Measurements from ENCODE around the gene CA5B.
A peak's percentile ranks its signal among the peaks of the same experiment; 100 is the strongest.
"Not testable (repeated sequence)": the region's sequence is repeated elsewhere in the genome, so short reads cannot be mapped to it uniquely, and the experiment has no call there.

CA5B gene

GRCh38 chrX:15746651-15747050 lies 8.6 kb downstream of the CA5B start:
- not testable (repeated sequence) for FAIRE-seq

GRCh38 chrX:15747626-15748173 lies 9.6 kb downstream of the CA5B start:
- FAIRE-seq (no peak), DNase-seq (ENCODE audit: extremely low spot score, insufficient read length, low read depth) (no peak)

More at GRCh38 chrX:15746651-15747050, 8.6 kb downstream of the CA5B start:
- not testable (repeated sequence) for DNase-seq (ENCODE audit: extremely low spot score, insufficient read length, low read depth)

- DNase-seq (ENCODE audit: extremely low spot score, insufficient read length, low read depth) (no peak), FAIRE-seq (peak; percentile 50)
These were observed 10.8 kb downstream of the CA5B start for GRCh38 chrX:15748841-15749240.

- peak; percentile 85 for FAIRE-seq
These were observed 11.9 kb downstream of the CA5B start for GRCh38 chrX:15749642-15750610.

GRCh38 chrX:15750611-15751154 lies 12.6 kb downstream of the CA5B start:
- DNase-seq (ENCODE audit: extremely low spot score, insufficient read length, low read depth) (no peak), FAIRE-seq (peak; percentile 78)

More at GRCh38 chrX:15749642-15750610, 11.9 kb downstream of the CA5B start:
- DNase-seq (ENCODE audit: extremely low spot score, insufficient read length, low read depth) = no peak

GRCh38 chrX:15751155-15751819 lies 13.2 kb downstream of the CA5B start:
- DNase-seq (ENCODE audit: extremely low spot score, insufficient read length, low read depth) = no peak

GRCh38 chrX:15755091-15755490 lies 17.0 kb downstream of the CA5B start:
- DNase-seq (ENCODE audit: extremely low spot score, insufficient read length, low read depth) = no peak
- no peak for FAIRE-seq

More at GRCh38 chrX:15751155-15751819, 13.2 kb downstream of the CA5B start:
- FAIRE-seq = peak; percentile 63

GRCh38 chrX:15758140-15758539 lies 20.1 kb downstream of the CA5B start:
- no peak for FAIRE-seq
- no peak for DNase-seq (ENCODE audit: extremely low spot score, insufficient read length, low read depth)

GRCh38 chrX:15759886-15760285 lies 21.8 kb downstream of the CA5B start:
- not testable (repeated sequence) for DNase-seq (ENCODE audit: extremely low spot score, insufficient read length, low read depth); FAIRE-seq

GRCh38 chrX:15761564-15762191 lies 23.6 kb downstream of the CA5B start:
- FAIRE-seq = peak; percentile 75
- DNase-seq (ENCODE audit: extremely low spot score, insufficient read length, low read depth) = no peak

GRCh38 chrX:15769300-15769954 lies 31.4 kb downstream of the CA5B start:
- FAIRE-seq (no peak), DNase-seq (ENCODE audit: extremely low spot score, insufficient read length, low read depth) (no peak)

GRCh38 chrX:15781961-15782699 lies 44.1 kb downstream of the CA5B start:
- peak; percentile 96 for FAIRE-seq
- no peak for DNase-seq (ENCODE audit: extremely low spot score, insufficient read length, low read depth)

- DNase-seq (ENCODE audit: extremely low spot score, insufficient read length, low read depth) = no peak
- FAIRE-seq = no peak
These were observed 47.2 kb downstream of the CA5B start for GRCh38 chrX:15785176-15785750.

- FAIRE-seq = no peak
- no peak for DNase-seq (ENCODE audit: extremely low spot score, insufficient read length, low read depth)
These were observed 48.8 kb downstream of the CA5B start for GRCh38 chrX:15786915-15787314.

GRCh38 chrX:15789979-15790768 lies 52.1 kb downstream of the CA5B start, which contains the start of gene ZRSR2:
ZRSR2 (plus strand) TSS chrX:15790484; CDS start chrX:15790496, 12 bp downstream.
- DNase-seq (ENCODE audit: extremely low spot score, insufficient read length, low read depth) (peak; percentile 57), FAIRE-seq (peak; percentile 96)

- peak; percentile 2 for DNase-seq (ENCODE audit: extremely low spot score, insufficient read length, low read depth)
- peak; percentile 80 for FAIRE-seq
These were observed 52.8 kb downstream of the CA5B start for GRCh38 chrX:15790769-15791290.

- DNase-seq (ENCODE audit: extremely low spot score, insufficient read length, low read depth) = no peak
- no peak for FAIRE-seq
These were observed 59.6 kb downstream of the CA5B start for GRCh38 chrX:15797707-15798106.

Data from GM18507 (cell line).